NCI-H524 (cell line): ENCODE results near the gene ITPRID2.

Experiments used
- DNase-seq, 2 experiments: peaks; one replicate each; lab custom pipeline; 2025; lab: John Stamatoyannopoulos, UW

ITPRID2 gene

DNA sequence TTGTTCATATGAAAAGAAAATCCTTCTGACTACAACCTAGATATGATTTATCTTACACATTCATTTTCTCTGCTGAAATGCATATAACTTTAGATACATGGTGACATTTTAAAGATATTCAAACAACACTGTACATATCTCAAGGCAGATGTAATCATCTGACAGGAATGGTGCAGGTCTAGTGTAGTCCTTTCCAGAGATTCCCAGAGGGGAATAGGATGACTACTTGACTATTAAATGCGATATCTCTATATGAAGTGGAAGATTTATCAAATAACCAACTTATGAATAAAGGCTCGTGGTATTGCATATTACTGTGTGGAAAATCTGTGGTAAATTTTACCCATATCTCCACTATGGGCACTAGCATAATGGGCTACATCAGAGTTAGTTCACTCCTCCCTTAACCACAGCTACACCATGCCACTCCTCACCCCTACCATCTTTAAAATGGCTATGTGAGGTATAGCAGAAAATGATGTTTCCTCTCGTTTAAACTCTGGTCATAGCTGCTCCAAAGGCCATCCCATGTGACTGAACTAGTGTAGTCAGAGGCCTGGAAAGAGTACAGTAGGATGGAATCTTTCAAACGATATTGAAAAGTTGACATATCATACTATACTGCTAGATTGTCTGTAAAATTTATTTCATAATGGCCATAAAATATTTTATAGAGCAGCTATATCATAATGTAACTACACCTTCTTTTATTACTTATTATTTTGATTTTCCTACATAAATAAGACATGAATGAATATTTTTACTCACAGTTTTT is 9.1 kb upstream of the ITPRID2 start:
- DNase-seq, result no peak

DNA sequence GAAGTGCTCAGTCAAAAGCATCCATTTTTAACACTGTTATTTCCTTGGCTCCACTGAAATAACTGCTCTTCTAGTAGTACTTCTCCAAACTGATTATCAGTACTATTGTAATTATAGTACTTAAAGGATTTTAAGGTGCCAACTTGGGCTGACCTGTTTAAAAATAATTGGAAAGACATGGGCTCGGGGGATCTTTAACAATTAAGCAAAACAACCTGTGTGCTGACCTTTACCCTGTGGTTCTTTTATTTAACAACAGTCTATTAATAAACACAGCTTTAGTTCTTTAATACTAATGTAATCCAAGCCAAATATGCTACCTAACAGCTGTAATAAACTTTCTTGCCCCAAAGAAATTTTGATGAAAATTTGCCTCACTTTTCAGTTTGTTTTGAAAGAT is 6.9 kb upstream of the ITPRID2 start:
- no peak for DNase-seq

DNA sequence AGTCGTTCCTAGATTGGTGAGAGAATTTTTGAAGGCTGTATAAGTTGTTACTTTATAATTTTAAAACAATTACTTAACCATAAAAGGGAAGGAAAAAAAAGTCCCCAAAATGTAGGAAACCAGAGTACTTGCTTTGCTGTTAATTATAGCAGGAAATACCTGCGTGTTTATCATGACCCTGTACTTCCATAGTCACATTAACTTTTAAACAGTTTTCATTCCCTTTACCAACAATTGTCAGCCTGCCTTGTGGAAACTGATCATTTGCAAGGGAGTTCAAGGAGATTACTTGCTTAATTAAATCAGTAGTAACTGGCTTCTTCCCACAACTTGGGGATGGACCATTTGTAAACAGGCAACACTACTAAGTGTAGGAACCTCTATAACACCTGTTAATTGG is 6.4 kb upstream of the ITPRID2 start:
- no peak for DNase-seq

DNA sequence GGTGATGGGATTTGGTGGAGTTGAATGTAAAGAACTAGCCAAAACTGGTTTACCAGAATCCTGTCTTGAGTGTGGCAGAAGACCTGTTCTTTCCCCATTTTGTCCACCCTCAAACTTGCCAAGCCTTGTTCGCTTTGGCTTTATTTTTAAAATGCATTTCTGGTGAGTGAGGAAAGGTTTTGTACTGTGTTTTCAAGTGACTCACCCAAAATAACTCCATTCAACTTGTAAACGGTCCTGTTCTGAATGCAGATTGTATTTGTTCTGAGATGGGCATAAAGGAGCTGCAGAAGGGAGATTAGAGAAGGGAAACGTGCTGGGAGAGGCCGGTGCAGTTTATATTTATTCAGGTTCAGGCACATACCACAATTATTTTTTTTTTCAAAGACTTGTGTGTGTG is 5.3 kb upstream of the ITPRID2 start:
- DNase-seq, result no peak

DNA sequence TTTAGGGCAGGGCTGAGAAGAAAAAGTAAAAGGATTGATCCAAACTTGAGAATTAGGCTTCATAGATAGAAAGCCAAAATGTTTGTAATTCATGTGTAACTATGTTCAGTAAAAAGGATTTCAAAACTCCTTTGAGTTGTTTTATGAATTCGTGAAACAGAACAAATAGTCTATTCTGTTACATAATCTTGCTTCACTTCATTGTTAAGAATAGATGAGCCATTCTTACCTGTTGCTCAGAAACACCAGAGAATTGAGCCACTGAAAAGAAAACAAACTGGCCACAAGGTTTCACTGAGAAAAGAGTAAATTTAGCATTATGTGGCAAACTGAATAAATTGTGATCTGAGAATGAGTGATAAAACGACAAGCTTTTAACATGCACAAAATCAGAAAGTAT is 4.5 kb upstream of the ITPRID2 start:
- no peak for DNase-seq

DNA sequence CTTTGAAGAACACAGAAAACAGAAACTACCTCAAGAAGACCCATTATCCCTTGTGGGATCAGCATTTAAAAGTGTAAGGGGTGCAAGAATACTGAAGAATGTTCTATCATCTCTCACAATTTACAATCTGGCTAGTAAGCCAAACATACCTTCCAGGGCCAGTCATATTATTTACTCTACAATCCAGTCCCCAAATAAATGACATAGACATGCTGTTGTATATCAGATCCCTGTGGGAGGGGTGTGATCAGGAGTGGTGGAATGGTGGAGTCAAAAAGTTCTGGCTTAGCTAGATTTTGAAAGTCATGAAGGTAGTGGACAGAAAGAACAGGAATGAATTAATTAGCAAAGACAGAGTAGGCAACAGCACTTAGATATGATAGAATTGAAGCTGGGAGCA is 1.8 kb upstream of the ITPRID2 start:
- no peak for DNase-seq

DNA sequence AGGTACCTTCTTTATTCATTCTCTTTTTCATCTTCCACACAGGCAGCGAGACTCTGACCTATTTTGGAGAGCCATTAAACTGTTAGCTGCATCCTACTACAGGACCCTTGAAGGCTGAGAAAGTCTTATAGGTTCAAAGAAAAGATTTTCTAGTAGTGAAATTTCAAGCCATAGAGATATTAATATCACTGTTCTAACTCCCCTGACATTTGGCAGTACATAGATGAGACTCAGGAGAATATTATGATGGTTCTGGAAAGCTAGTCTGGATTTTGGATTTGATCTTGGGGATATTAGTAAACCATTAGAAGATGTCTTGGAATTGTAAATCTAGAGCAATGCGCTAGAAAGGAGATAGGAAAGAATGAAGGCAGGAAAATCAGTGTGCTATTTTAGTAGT is 1.3 kb upstream of the ITPRID2 start:
- DNase-seq, result no peak

DNA sequence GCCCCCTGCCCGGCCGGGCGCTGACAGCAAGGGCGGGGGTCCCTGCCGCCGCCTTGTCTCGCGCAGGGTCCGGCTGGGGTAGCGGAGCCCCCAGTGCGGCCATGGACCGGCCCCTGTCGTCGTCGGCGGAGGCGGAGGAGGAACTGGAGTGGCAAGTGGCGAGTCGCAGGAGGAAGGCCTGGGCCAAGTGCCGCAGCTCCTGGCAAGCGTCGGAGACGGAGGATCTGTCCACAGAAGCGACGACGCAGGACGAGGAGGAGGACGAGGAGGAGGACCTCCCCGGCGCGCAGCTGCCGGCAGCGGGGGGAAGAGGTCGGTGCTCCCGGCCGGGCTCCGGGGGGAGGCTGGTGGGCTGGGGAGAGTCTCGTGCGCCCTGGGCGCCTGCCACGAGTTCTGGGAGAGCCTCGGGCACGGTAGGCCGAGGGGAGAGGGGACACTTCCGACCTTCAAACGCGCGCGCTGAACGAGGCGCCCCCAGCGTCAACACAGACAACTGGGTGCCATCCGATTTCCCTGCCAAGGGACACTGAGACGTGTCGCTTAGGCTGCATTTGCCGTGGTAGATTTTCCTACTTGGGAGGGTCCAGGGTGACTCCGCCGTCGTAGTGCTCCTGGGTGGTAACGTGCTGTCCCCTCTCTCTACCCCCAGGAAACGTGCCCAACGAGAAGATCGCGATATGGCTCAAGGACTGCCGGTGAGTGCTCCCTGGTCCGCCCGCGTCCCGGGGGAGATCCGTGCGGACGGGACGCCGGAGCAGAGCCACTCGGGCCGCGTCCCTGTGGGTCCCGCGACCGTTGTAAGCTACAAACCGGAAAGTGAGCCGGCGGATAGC is 652 bp downstream of the ITPRID2 start:
- peak; percentile 55 to 72 for DNase-seq

DNA sequence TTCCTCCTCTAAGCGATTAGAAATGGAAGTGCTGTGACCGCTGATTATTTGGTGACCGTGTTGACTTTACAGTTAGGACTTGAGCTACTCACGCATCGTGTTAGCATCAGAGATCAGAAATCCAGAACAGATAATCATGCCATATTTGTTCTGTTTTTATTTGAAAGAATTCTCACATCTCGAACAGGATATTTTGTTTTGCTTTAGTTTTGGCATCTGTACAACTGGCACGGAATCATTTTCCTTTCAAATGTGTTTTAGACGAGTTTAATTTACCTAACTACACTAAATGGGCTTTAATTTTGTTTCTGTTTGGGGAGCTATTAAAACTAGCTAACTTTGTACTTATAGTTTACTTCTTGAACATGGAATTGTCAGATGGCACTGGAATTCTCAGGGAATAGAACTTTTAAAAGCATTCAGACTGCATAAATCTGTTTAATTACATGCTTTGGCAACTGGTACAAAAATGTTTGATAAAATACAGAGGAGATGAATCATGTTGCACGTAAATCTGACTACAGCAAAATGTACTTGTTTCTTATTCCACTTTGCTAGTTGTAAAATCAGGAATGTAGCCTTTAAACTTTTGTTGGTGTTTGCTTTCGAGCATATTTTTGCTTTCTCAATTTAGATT is 1.4 kb downstream of the ITPRID2 start:
- no peak for DNase-seq

DNA sequence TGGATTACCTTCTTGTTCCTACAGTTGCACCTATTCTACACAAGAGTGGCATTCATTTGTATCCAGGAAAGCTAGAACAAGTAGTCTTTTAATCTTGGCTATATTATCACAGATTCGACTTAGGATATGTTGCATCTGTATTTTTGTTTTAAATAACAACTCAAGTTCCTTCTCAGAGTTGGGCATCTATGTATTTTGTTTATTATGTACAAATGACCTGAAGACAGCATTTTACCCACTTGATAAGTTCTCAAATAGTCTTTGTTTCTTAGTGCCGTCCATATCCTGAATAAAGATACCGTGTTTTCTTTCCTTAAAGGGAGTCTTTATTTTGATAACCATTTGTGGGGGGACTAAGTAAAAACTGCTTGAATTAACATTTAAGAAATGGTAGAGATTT is 2.9 kb downstream of the ITPRID2 start:
- no peak for DNase-seq

DNA sequence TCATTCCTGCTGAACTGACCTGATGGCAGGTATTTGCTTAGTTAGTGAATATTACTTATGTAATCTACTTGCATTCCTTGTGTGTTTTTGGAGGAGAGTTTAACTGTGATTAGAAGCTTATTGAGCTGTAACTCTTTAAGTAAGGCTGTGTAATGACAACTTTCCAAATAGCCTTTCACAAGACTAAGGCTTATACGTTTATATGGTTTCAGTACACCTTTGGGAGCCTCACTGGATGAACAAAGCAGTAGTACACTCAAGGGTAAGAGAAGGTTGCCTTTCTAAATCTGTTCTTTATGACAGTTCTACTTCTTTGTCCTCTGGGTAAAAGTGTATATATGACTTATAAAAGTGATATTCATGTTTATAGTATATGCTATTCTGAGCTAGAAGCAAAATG is 4.3 kb downstream of the ITPRID2 start:
- no peak for DNase-seq

DNA sequence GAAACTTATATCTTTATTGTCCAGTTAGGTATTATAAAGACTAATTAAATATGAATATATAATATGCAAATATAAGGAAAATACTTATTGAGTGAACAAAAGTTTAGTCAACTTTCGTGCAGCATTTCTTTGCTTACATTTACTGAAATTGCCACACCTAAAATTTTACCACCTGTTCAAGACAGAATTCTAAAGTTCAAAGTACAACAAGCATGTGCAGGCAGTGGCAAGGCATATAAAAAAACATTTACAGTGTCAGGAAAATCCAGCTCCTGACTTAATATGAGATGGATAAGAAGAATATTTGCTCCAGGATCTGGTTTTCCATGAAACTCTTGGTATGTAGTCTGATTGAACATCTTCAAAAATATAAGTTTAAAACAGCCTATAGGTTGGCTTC is 4.8 kb downstream of the ITPRID2 start:
- DNase-seq, result no peak

DNA sequence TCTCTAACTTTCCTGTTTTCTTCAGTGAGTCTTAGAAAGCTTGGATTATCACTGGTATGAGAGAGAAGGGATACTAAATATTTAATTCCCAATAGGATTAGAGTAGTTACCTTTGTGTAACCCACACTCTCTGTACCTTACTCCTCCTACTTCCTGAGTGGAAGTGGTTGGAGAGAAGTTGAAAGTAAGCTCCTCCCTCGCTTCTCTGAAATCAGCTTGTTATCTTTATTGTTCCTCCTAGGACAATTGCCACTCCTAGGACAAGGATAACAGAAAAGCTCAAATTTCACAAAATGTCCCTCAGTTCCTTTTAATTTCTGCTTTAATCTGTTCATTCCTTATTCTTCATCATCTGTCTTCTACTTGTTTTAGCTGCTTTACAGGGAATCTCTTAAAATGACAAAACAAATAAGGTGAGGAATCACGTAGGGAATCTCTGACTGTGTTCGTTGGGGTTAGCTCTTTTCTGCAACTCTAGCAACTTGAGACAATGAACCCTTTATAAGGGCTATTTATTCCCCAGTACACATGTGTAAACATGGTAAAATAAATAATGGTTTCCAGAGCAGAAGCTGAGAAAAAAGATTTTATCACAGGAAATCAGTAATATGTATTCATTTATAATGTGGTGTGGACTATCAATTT is 8.6 kb downstream of the ITPRID2 start:
- DNase-seq, result no peak

DNA sequence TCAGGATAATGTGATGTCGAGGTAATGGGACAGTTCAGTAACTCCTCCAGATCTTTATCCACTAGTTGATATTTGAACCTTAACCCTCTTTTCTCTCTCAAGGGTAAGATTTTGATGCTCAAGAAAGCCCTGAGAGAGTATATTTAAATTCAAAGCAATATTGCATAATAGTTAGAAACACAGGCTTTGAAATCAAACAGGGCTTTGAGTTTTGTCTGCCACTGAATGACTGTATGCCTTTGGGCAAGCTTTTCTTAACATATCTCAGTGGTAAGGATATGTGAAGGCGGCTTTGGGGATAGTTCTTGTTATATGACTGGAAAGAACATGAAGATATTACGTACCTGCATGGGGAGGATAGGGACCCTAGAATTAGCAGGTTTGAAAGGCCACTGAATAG is 11.1 kb downstream of the ITPRID2 start:
- no peak for DNase-seq

DNA sequence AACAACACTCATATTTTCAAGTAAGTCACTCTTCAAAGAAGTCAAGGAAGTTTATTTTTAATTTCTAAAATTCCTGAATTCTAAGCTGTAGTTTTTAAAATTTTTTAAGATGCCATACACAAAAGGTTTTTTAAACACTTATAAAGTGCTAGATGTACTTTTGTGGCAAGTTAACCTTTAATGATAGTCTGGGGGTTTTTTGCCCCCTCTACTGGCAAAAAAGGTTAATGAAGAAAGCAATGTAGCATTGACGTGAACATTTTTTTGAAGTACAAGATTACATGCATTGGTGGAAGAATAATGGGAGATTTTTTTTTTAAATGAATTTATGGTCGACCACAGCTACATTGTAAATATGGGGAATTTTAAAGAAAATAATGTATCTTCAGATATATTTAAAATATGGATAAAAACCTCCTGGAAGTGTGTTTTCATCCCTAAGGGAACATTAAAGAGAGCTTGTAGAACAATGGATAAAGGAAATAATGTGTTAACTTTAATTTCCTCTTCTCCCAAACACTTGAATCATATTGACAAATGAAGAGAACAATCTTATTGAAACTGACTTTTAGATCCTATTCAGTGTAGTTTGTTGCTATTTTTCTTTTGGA is 12.6 kb downstream of the ITPRID2 start:
- DNase-seq, result peak; percentile 10 to 59

DNA sequence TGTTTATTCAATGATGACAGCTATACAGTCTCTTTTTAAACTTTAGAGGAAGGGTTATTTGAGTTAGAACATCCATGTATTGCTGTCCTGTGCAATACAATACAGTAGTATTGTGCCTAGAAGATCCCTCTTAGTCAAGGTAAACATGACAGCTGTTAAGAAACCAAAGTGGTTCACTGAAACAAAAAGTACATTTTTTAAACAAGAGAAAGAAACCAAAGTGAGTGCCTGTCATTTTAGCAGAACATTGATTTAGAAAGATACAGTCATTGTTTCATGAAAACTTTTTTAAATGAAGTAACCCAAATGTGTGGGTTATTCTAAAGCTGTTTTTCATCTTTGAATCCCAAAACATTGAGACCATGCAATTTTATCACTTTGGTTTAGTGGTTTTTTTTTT is 15.5 kb downstream of the ITPRID2 start:
- DNase-seq, result no peak

DNA sequence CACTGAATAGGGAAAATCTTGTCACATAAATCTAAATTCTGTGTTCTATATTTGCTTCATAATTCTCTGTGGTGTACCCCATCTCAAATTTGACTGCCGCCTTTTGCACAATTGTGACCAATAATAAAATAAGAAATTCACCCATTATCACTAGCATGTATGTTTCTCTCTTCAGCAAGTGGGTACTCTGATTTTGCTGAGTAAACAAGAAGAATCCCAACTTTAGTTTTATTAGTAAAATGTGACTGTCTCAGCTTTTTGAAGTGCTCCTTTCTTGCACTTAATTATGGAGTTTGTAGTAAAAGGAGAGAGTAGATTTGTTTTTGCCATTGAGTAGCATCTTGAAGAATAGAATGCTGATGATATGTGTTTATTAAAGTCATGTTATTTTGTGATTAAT is 16.1 kb downstream of the ITPRID2 start:
- DNase-seq, result no peak

DNA sequence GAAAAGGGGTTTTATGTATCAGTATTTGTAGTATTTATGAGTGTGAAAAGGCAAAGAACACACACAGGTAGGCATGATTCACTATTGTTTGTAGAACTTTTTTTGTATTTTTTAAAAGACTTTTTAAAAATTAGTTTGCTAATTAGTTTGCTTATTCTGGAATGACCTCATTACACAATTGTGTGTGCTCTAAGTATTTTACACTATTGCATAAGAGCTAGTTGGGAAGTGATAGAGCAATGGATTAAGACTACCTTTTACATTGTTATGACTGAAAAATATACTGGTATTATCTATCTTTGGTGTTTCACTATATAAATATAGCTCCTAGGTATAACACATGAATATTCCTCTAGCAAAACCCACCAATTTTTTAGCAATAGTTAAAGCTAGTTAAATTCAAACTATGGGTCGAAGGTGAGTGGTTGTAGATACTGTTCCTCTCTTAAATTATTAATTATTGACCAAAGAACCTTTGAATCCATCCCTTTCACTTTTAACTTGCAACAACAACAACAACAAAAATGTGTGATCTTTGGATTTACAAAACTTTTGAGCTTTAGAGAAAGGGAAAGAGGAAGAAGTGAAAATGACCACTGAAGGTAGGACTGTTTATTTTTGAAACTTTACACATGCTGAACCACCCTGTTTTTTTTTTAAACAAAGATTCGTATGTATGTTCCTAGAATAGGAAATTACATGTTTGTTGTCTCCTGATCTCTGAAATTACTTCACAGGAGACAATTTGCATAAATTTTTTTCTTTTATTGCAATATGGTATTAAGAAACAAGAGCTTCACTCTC is 18.7 kb downstream of the ITPRID2 start:
- DNase-seq, result no peak

DNA sequence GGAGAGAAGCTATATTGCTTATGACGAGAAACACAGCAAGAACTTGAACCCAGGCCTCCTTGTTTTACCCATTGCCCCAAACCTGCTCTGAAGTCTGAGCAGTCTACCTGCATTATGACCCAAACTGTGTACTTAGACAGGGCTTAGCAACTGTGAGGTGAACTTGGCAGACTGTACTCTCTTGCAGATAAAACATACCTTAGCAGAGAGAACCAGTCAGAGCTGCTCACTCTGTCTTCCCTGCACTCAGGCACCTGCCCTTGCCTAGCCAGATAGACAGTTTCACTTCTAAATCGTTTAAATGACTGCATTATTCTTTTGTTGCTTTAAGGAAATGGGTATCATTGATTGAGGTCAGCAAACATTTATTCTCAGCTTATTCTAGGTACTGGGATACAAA is 20.3 kb downstream of the ITPRID2 start:
- DNase-seq, result no peak

DNA sequence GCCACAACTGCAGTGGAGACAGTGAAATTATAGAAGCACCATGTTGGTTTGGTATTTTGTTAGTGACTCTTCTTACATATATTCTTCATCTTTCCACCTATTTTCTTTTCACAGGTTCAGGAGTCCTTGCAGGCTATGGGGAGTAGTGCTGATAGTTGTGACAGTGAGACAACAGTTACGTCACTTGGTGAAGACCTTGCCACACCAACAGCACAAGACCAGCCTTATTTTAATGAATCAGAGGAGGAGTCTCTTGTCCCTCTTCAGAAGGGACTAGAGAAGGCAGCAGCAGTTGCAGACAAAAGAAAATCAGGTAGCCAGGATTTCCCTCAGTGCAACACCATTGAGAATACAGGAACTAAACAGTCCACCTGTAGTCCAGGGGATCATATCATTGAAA is 23.6 kb downstream of the ITPRID2 start:
- DNase-seq, result no peak
